OCI-LY7 (cell line): ENCODE data around the gene PIGA.

Experiments
- EZH2phosphoT487 ChIP-seq: fragments of 200-600 bp; sonication (generic); IDR thresholded peaks from 2 replicates; pipeline ENCODE4 v1.6.1; 2018; ENCODE audit warnings: low read depth, borderline replicate concordance, mild to moderate bottlenecking, mixed run types, antibody characterized with exemption, low read length, moderate library complexity, mixed read lengths
- TF ChIP-seq, protein P1 (sequence below): fragments of 200-600 bp; sonication (generic); conservative IDR thresholded peaks from 2 replicates; pipeline ENCODE4 v1.5.1; 2014; ENCODE audit warnings: mild to moderate bottlenecking, antibody characterized with exemption, low read length, moderate library complexity, mixed read lengths

DNA sequence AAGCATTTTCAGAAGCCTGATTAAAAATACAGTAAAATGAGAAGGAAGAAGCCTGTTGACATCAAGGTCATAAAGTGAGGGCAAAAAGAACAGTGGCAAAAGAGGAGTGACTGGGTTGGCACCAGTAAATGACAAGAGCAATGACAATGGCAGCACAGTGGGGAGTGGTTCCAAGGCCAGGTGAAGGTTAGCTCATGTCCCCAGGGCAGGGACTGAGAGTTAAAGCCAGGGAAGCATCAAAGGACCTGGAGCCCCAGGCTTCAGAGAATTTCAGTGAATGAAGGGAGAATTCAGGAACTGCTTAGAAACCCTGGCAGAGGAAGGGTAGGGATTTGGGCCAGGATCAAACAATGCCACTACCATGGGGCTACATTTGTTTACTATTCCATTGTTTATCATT is 8.8 kb upstream of the PIGA start:
- TF ChIP-seq, protein P1, sequence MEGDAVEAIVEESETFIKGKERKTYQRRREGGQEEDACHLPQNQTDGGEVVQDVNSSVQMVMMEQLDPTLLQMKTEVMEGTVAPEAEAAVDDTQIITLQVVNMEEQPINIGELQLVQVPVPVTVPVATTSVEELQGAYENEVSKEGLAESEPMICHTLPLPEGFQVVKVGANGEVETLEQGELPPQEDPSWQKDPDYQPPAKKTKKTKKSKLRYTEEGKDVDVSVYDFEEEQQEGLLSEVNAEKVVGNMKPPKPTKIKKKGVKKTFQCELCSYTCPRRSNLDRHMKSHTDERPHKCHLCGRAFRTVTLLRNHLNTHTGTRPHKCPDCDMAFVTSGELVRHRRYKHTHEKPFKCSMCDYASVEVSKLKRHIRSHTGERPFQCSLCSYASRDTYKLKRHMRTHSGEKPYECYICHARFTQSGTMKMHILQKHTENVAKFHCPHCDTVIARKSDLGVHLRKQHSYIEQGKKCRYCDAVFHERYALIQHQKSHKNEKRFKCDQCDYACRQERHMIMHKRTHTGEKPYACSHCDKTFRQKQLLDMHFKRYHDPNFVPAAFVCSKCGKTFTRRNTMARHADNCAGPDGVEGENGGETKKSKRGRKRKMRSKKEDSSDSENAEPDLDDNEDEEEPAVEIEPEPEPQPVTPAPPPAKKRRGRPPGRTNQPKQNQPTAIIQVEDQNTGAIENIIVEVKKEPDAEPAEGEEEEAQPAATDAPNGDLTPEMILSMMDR = no peak
- no peak for TF ChIP-seq EZH2phosphoT487
